Omental fat pad (tissue), 4 donors: ENCODE data around the gene USO1. TPM values are rescaled to one million over a fixed set of nuclear protein-coding genes. Genes with fewer than 3 reads are reported as not detected.

ENCODE experiments used
- ATAC-seq: fragments of 150-250 bp; one replicate; pipeline ENCODE4 v1.9.1; 2016; ENCODE audit warnings: mild to moderate bottlenecking, moderate library complexity; ENCODE audit not compliant: low FRiP score
- DNase-seq: peaks from one replicate; pipeline ENCODE4 v3.0.0-alpha.2; 2019; ENCODE audit warnings: low spot score
- total RNA-seq, 4 donors: library from RNA; depleted of rRNA; stranded (reverse); fragments of >200 nt; gene quantifications; one replicate each; pipeline ENCODE4 v1.1.0, GENCODE V29; 2016
- TF ChIP-seq, protein P1 (sequence below), 3 donors: fragments of 450-650 bp; IDR thresholded peaks; one replicate each; pipeline ENCODE4 v1.5.1; 2016 to 2017; ENCODE audit warnings: antibody characterized with exemption in 3 of 3, mild to moderate bottlenecking in 3 of 3, moderate library complexity in 2 of 3

The USO1 gene
- total RNA-seq, 4 donors from 2014 or later = 53.8 to 79.5 (median 69.8) TPM

DNA sequence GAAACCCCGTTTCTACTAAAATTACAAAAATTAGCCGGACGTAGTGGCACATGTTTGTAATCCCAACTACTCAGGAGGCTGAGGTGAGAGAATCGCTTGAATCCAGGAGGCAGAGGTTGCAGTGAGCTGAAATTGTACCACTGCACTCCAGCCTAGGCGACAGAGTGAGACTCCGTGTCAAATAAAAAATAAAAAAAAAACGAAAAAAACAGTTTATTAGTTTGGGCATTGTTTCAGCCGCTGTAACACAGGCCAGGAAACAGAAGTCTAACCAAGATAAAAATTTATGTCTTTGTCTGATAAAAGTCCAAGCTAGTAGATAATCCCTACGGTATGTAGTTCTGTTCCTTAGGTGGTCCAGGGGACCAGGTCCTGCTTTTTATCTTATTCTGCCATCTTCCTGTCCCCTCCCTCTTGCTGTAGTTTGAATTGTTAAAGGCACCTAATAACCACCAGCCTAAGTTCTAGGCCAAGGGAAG lies 21.4 kb downstream of the USO1 start:
- TF ChIP-seq, protein P1, sequence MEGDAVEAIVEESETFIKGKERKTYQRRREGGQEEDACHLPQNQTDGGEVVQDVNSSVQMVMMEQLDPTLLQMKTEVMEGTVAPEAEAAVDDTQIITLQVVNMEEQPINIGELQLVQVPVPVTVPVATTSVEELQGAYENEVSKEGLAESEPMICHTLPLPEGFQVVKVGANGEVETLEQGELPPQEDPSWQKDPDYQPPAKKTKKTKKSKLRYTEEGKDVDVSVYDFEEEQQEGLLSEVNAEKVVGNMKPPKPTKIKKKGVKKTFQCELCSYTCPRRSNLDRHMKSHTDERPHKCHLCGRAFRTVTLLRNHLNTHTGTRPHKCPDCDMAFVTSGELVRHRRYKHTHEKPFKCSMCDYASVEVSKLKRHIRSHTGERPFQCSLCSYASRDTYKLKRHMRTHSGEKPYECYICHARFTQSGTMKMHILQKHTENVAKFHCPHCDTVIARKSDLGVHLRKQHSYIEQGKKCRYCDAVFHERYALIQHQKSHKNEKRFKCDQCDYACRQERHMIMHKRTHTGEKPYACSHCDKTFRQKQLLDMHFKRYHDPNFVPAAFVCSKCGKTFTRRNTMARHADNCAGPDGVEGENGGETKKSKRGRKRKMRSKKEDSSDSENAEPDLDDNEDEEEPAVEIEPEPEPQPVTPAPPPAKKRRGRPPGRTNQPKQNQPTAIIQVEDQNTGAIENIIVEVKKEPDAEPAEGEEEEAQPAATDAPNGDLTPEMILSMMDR (IDR thresholded peaks at IDR 0.05) = no peak
- ATAC-seq (no peak), DNase-seq (no peak)

DNA sequence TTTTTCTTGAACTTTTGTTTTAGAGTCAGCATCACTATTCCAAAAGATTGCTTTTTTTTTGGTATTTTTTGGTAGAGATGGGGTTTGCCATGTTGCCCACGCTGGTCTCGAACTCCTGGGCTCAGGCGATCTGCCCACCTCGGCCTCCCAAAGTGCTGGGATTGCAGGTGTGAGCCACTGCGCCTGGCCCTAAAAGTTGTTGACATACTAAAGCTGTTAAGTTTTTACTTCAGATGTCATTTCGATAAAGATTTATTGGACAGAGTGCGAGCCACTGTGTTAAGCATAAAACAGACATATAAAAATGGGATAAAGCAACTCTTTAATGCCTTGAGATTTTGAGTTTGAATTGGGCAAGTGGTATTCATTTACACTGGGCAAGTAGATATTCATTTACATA lies 28.3 kb downstream of the USO1 start:
- ATAC-seq (no peak), DNase-seq (no peak)
- TF ChIP-seq, protein P1 (IDR thresholded peaks at IDR 0.05) = no peak

DNA sequence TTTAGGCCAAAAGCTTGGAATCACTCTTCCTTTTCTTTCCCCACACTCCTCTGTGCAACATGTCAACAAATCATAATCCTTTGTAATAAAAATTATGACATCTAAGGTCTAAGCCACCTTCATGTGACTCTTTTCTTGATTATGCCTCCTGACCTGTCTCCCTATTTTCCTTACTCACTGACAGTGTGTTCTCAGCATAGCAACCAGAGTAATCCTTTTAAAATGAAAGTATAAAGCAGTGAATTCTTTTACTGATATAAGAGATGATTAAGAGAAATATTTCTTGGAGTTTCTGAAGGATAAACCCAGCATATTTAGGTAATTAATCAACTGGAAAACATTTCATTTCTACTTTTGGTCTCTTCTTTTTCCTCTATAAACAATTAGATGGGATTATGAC lies 44.7 kb downstream of the USO1 start:
- ATAC-seq (no peak), DNase-seq (no peak)
- TF ChIP-seq, protein P1 (IDR thresholded peaks at IDR 0.05) = no peak

DNA sequence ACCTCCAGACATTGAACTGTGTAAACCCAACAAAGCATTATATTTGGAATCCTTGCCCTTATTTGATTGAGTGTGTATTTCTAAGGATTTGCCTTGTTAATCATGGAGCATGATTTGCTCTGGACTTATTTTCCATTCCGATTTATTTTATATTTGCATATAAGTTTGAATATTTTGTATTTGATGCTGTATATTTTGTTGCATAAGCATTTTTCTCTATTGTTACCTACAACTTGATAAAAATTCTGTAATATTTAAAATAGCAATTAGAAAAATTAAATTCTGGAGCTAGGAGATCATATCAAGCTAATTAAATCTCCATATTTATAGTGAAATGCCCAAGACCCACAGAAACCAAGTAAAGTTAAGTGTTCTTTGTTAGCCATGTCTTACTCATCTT lies 47.2 kb downstream of the USO1 start:
- ATAC-seq = no peak
- TF ChIP-seq, protein P1 (IDR thresholded peaks at IDR 0.05) = no peak

DNA sequence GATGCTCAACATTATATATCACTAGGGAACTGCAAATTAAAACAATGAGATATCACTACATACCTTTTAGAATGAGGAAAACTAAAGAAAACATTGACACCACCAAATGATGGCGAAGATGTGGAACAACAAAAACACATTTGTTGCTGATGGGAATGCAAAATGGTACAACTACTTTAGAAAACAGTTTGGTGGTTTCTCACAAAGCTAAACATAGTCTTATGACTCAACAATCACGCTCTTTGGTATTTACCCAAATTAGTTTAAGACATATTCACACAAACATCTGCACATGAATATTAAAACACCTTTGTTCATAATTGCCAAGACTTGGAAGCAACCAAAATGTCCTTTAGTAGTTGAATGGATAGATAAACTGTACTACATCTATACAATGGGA lies 53.2 kb downstream of the USO1 start:
- ATAC-seq = no peak
- no peak for DNase-seq
- TF ChIP-seq, protein P1 (IDR thresholded peaks at IDR 0.05) = no peak

More for the DNA sequence above, 47.2 kb downstream of the USO1 start:
- DNase-seq = no peak

DNA sequence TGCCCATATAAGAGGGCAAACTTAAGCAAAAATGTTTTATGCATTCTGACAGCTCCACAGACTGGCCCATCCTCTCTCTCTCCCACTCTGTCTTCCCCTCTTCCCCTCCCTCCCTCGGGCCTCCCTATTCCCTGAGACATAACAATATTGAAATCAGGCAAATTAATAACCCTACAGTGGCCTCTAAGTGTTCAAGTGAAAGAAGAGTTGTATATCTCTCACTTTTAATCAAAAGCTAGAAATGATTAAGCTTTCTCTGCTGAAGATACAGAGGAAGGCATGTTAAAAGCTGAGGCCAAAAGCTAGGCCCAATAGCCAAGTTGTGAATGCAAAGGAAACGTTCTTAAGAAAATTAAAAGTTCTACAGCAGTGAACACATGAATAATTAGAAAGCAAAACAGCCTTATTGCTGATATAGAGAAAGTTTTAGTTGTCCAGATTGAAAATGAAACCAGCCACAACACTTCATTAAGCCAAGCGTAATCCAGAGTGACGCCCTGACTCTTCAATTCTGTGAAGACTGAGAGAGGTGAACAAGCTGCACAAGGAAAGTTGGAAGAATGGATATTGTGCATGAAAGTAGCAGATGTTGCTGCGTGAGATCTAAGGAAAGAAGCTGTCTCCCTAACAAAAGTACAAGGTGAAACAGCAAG lies 54.9 kb downstream of the USO1 start:
- DNase-seq (no peak), ATAC-seq (no peak)
- TF ChIP-seq, protein P1 (IDR thresholded peaks at IDR 0.05) = no peak

DNA sequence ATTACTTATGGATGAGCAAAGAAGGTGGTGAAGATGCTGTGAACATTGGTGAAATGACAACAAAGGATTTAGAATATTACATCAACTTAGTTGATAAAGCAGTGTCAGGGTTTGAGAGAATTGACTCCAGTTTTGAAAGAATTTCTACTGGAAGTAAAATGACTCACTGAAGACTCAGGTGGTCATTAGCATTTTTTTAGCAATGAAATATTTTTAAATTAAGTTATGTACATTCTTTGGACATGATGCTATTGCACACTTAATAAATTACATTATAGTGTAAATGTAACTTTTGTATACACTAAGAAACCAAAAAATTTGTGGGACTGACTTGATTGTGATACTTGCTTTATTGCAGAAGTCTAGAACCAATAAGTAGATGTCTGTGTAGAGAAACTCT lies 56.9 kb downstream of the USO1 start:
- TF ChIP-seq, protein P1 (IDR thresholded peaks at IDR 0.05) = no peak
- ATAC-seq = no peak
- no peak for DNase-seq
